HUES48 (cell line): Measurements from ENCODE around the gene DHRS2.

ENCODE experiments used
- H3K27ac ChIP-seq: one replicate; pipeline ENCODE4 v1.7.0; 2013; ENCODE audit warnings: low read depth, low read length, inconsistent platforms
- H3K27me3 ChIP-seq: 2 replicates; pipeline ENCODE4 v1.6.1; 2013; ENCODE audit warnings: mild to moderate bottlenecking, low read length; ENCODE audit not compliant: control insufficient read depth, insufficient read depth
- H3K36me3 ChIP-seq: 2 replicates; pipeline ENCODE4 v1.6.1; 2013; ENCODE audit warnings: low read length; ENCODE audit not compliant: control insufficient read depth, insufficient read depth
- H3K4me1 ChIP-seq: 2 replicates; pipeline ENCODE4 v1.6.1; 2013; ENCODE audit warnings: mild to moderate bottlenecking, low read length; ENCODE audit not compliant: control insufficient read depth, insufficient read depth
- H3K4me3 ChIP-seq: 2 replicates; pipeline ENCODE4 v1.5.1; 2013; ENCODE audit warnings: mild to moderate bottlenecking, low read depth, low read length
- H3K9ac ChIP-seq: 2 replicates; pipeline ENCODE4 v1.6.1; 2013; ENCODE audit warnings: mild to moderate bottlenecking, low read depth, low read length, moderate library complexity
- H3K9me3 ChIP-seq: 2 replicates; pipeline ENCODE4 v1.6.1; 2013; ENCODE audit warnings: low read length; ENCODE audit not compliant: control insufficient read depth, insufficient read depth

Gene DHRS2

DNA sequence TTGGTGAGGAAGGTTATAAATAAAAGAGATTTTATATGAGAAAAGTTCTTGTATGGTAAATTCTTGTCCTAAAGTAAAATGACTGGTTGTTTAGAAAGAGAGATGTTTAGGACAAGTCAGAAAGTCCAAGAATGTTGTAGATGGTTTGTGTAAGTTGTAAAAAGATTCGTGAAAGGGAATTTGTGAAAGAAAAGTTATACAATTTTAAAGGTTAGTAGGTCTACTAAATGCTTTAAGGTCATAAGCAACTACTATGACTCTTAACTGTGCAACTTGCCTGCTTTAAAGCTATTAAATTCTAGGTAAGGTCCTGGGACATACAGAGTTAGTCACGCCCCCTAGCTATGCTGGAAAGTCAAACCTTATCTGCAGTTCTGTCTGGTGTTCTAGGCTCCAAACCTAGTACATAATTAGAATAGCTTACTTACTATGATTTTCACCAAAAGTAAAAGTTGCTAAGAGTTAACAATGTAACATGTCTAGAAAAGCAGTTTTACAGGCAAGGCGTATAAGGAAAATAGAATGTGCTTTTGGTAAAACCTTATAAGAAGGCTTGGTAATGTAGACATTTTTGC is 11.2 kb upstream of the DHRS2 start:
- H3K4me3 ChIP-seq, result no peak overlapping the region
- H3K9ac ChIP-seq, result no peak overlapping the region
- no peaks in the 10 kb centered on the region for H3K27me3 ChIP-seq
- H3K9me3 ChIP-seq, result peaks cover 34% of the 10 kb centered on the region
- H3K27ac ChIP-seq, result no peak overlapping the region
- no peaks in the 10 kb centered on the region for H3K36me3 ChIP-seq
- no peaks in the 10 kb centered on the region for H3K4me1 ChIP-seq

DNA sequence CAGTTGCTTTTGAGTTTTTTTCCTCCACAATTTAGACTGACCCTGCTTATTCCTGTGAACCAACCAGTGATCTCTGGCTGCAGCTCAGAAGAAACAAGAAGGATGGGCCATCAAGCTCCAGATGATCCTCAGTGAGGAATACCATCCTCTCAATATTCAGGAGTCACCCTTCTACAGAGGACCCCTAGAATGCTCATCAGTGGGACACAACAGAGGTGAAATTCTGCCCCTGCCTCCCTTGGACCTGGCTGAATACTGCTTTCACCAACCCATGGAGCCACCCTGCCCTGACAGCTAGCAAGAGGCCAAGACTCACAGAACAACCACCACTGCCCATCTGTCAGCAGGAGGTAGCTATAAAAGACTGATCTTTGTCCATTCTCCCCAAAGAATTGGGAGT is 9.2 kb upstream of the DHRS2 start:
- Histone ChIP-seq H3K27me3 (no peaks in the 10 kb centered on the region), H3K9me3 (peaks cover 34% of the 10 kb centered on the region), H3K9ac (no peak overlapping the region), H3K4me3 (no peak overlapping the region), H3K36me3 (no peaks in the 10 kb centered on the region), H3K4me1 (peaks cover 3% of the 10 kb centered on the region; the same call in 1 of the 2 replicates), H3K27ac (no peak overlapping the region)

DNA sequence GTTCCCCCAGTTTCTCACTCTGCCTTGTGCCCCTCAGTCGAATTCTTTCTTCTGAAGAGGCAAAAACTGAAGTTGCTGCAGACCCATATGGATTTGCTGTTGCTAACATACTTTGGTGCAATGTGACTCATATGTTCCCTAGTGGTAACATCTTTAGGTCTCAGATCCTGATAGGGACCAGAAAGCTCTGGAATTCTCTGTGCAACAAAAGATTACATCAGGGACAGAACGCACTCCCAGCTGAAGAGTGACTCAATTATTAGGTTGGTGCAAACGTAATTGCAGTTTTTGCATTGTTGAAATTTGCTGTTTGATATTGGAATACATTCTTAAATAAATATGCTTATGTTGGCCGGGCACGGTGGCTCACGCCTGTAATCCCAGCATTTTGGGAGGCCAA is 8.2 kb upstream of the DHRS2 start:
- no peaks in the 10 kb centered on the region for H3K27me3 ChIP-seq

DNA sequence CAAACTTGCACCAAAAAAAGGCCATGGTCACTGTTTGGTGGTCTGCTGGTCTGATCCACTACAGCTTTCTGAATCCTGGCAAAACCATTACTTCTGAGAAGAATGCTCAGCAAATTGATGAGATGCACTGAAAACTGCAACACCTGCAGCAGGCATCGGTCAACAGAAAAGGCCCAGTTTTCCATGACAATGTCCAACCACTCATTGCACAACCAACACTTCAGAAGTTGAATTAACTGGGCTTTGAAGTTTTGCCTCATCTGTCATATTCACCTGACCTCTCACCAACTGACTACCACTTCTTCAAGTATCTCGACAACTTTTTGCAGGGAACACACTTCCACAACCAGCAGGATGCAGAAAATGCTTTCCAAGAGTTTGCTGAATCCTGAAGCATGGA is 7.0 kb upstream of the DHRS2 start:
- Histone ChIP-seq H3K27me3 (no peaks in the 10 kb centered on the region), H3K27ac (no peak overlapping the region), H3K4me3 (no peak overlapping the region), H3K36me3 (no peaks in the 10 kb centered on the region), H3K4me1 (peaks cover 7% of the 10 kb centered on the region; the same call in 1 of the 2 replicates), H3K9ac (no peak overlapping the region), H3K9me3 (peaks cover 25% of the 10 kb centered on the region)

More for the DNA sequence above, 8.2 kb upstream of the DHRS2 start:
- H3K9ac ChIP-seq, result no peak overlapping the region
- H3K4me1 ChIP-seq, result peaks cover 7% of the 10 kb centered on the region; the same call in 1 of the 2 replicates
- no peaks in the 10 kb centered on the region for H3K36me3 ChIP-seq
- H3K27ac ChIP-seq, result no peak overlapping the region
- H3K9me3 ChIP-seq, result peaks cover 30% of the 10 kb centered on the region
- H3K4me3 ChIP-seq, result no peak overlapping the region

DNA sequence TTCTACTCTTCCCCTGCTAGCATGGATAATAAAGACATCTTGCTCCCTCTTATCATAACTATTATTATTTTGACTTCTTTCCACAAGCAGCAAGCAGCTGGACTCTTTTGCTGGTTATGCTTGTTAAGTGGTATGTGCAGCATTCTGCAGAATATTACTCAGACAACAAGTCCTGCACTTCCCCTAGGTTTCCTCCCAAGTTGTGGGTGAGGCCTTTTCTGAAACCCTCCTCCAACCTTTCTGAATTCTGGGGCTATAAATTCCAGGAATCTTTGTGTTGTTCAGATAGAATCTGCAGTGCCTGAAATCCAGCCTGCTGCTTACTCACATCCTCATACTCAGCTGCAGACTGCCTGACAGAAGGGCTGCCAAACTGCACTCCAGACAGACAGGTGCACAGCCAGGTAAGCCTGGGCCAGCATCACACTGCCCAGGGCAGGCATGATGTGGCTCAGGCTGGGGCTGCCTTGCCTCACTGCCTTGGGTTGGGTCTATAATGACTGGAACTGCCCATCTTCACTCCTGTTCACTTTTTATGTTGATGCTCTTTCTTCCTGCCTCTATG is 6.2 kb upstream of the DHRS2 start:
- Histone ChIP-seq H3K27ac (no peak overlapping the region), H3K4me1 (peaks cover 7% of the 10 kb centered on the region; the same call in 1 of the 2 replicates), H3K4me3 (no peak overlapping the region), H3K9ac (no peak overlapping the region), H3K36me3 (no peaks in the 10 kb centered on the region), H3K9me3 (peaks cover 18% of the 10 kb centered on the region), H3K27me3 (no peaks in the 10 kb centered on the region)

DNA sequence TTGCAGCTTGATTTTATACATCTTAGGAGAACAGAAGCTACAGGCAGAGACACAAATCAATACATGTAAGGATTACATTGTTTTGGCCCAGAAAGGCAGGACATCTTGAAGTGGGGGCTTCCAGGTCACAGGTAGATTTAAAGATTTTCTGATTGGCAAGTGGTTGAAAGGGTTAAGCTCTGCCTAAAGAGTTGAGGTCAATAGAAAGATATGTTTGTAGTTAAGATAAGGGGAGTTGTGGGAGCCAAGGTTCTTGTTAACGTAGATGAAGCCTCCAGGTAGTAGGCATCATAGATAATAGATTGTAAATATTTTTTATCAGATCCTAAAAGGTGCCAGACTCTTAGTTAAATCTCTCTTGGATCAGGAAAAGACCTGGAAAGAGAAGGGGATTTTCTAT is 5.5 kb upstream of the DHRS2 start:
- H3K27ac ChIP-seq, result no peak overlapping the region
- H3K27me3 ChIP-seq, result no peaks in the 10 kb centered on the region
- H3K4me1 ChIP-seq, result peaks cover 7% of the 10 kb centered on the region; the same call in 1 of the 2 replicates
- H3K4me3 ChIP-seq, result no peak overlapping the region
- H3K9ac ChIP-seq, result no peak overlapping the region
- no peaks in the 10 kb centered on the region for H3K36me3 ChIP-seq
- peaks cover 10% of the 10 kb centered on the region; the same call in 1 of the 2 replicates for H3K9me3 ChIP-seq

DNA sequence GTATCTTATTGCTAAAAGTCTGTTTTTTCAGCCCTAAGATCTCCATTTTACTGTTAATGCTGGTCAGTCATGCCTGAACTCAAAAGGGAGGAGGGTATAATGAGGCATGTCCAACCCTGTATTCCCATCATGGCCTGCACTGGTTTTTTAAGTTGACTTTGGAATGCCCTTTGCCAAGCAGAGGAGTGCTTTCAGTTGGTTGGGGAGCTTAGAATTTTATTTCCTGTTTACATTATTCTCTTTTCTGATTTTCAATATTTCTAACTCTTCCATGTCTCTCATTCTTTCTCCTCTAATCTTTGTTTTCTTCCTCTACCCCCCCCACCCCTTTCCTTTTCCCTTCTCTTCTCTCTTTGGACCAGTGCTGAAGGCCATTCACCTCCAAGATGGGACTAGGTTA is 4.9 kb upstream of the DHRS2 start:
- H3K27me3 ChIP-seq, result no peaks in the 10 kb centered on the region
- H3K4me1 ChIP-seq, result peaks cover 7% of the 10 kb centered on the region; the same call in 1 of the 2 replicates
- no peak overlapping the region for H3K27ac ChIP-seq
- no peak overlapping the region for H3K9ac ChIP-seq
- 0 out of 2 replicates have a peak, but pooled peaks cover 8% of the 10 kb centered on the region for H3K9me3 ChIP-seq
- H3K36me3 ChIP-seq, result no peaks in the 10 kb centered on the region
- no peak overlapping the region for H3K4me3 ChIP-seq

DNA sequence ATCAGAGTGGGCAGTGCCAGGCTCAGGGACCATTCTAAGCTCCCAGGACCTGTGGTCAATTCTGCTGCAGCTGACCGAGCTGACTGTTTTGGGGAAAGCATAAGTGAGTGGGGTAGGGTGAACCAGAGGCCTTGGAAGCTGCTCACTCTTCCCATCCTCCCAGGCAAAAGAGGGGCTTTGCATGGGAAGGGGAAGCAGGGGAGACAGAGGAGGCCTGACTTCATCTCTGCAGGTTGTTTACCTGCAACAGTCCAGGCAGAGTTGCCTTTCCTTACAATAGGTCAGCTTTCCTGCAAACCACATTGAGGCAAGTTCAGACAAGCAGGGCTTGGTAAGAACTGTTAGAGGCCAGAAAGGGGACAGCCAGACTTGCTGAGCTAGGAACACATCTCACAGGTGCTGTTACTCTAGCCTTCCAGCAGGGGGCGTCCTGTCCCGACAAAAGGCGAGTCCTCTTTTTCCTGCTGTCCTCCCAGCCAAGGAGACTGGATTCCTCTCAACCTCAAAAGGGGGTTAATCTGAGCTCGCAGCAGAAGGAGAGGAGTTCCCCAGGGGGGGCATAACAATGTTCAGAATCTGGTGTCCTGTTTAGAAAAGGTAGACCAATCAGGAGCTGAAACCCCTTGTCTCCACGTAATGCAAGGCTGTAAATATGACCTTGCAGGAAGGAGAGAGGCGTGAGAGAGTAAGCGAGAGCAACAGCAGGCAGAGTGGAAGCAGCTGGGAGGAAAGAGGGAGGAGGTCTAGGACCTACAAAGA is 4.3 kb upstream of the DHRS2 start:
- H3K4me3 ChIP-seq, result no peak overlapping the region
- H3K36me3 ChIP-seq, result no peaks in the 10 kb centered on the region
- no peak overlapping the region for H3K9ac ChIP-seq
- no peaks in the 10 kb centered on the region for H3K27me3 ChIP-seq
- H3K27ac ChIP-seq, result no peak overlapping the region
- 0 out of 2 replicates have a peak, but pooled peaks cover 3% of the 10 kb centered on the region for H3K9me3 ChIP-seq
- peaks cover 7% of the 10 kb centered on the region; the same call in 1 of the 2 replicates for H3K4me1 ChIP-seq

DNA sequence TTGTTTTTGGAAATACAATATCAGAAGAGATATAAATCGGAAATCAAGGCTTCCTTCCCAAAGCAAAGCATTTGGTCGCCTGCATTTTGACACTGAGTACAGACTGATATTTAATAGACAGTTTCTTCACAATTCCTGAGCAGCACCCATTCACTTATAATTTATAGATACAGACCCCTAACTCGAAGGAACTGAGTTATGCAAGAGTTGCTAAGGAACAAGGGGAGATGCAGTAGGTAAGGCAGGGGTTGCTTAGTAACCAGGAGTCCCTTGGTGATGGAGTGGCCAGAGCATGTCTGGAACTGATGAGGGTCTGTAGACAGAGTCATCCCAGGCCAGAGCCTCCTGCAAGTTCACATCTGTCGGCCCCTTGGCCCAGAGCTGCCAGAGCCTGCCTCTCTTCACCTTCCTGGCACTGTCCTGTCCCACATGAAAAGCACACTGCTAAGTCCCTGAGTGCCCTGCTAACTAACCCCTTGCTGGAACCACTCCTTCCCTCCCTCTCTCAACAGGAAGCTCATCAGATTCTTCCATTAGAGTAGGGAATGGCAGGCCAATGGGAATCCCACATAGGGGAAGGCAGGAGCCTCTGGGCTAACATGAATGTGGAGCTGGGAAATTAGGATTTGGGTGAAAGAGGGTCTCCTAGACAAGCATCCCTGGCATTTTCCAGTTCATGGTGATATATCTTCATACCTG is 3.6 kb upstream of the DHRS2 start:
- no peak overlapping the region for H3K27ac ChIP-seq
- no peaks in the 10 kb centered on the region for H3K36me3 ChIP-seq
- H3K27me3 ChIP-seq, result no peaks in the 10 kb centered on the region
- H3K4me1 ChIP-seq, result peaks cover 7% of the 10 kb centered on the region; the same call in 1 of the 2 replicates
- H3K4me3 ChIP-seq, result no peak overlapping the region
- no peaks in the 10 kb centered on the region for H3K9me3 ChIP-seq
- H3K9ac ChIP-seq, result no peak overlapping the region

DNA sequence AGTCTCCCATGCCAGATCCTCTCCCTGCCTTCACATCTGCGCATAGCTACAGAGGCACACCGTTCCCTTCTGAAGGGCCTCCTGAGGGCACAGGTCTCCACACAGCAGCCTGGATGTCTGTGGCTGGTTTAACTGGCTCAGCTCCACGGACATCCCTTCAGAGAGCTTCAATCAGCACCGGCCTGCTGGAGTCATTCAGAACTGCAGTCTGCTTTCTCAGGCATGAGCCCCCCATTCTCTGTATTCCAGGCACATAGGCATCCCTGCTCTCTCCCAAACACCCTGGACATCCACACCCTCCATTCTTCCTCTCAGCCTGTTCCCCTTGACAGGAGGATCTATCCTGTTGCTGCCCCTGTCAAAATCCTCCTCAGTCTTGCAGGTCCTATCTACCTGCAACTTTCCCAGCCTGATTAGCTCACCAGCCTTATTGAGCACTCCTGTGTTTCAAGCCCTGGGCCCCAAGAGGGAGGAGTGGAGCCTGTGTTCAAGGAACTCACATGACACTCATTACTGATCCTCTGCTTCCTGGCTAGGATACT is 2.9 kb upstream of the DHRS2 start:
- no peak overlapping the region for H3K4me3 ChIP-seq
- no peak overlapping the region for H3K27ac ChIP-seq
- H3K36me3 ChIP-seq, result no peaks in the 10 kb centered on the region
- no peaks in the 10 kb centered on the region for H3K9me3 ChIP-seq
- H3K27me3 ChIP-seq, result no peaks in the 10 kb centered on the region
- no peak overlapping the region for H3K9ac ChIP-seq
- H3K4me1 ChIP-seq, result peaks cover 7% of the 10 kb centered on the region; the same call in 1 of the 2 replicates
